HepG2 (cell line): ENCODE data around the gene IPO13. TPM values are rescaled to one million over a fixed set of nuclear protein-coding genes. Genes with fewer than 3 reads are reported as not detected.

Experiments
- ATAC-seq: fragments of 200-7000 bp; cut with Tn5 transposase; 3 replicates; pipeline ENCODE4 v1.9.1; 2020; ENCODE audit warnings: mild to moderate bottlenecking, moderate library complexity
- BruUV-seq: library from RNA; stranded (reverse); fragments of 400-500 nt; replicated peaks from 2 replicates; lab custom pipeline; 2021; lab: Mats Ljungman, UMichigan
- CTCF ChIA-PET: fragments of 300-600 bp; formaldehyde crosslinking; extraction: SDS; loops from one replicate; lab custom pipeline; 2021; ENCODE audit warnings: low total read pairs, inconsistent platforms, low intra/inter-chr PET ratio; lab: Yijun Ruan, JAX
- POLR2A ChIA-PET: fragments of 350-600 bp; sonication (Branson Sonifier 250); formaldehyde crosslinking; loops from one replicate; lab custom pipeline; 2020; ENCODE audit warnings: antibody characterized with exemption, inconsistent platforms; lab: Yijun Ruan, JAX
- DNase-seq: peaks from one replicate; pipeline ENCODE4 v3.0.0-alpha.2; 2015; ENCODE audit warnings: low spot score
- FAIRE-seq: peaks from 3 replicates; lab custom pipeline; 2011; peaks lifted over from hg19 to GRCh38; lab: Jason Lieb, UNC
- H2AFZ ChIP-seq: one replicate; pipeline ENCODE4 v1.6.1; 2011; ENCODE audit warnings: low read length, inconsistent platforms
- H3K27ac ChIP-seq: fragments of 300-600 bp; 3 replicates; pipeline ENCODE4 v1.8.0; 2011; ENCODE audit warnings: mixed run types, mild to moderate bottlenecking, mixed read lengths, low read length, inconsistent platforms; ENCODE audit not compliant: insufficient read depth; ENCODE audit errors: extremely low read length
- H3K27me3 ChIP-seq, 2 experiments: fragments of 200-600 bp in 1 of 2; 2 replicates in 1 of 2; 3 replicates in 1 of 2; pipeline versions ENCODE4 v1.6.0 to v1.8.0; 2011; ENCODE audit warnings: low read length in 2 of 2, mild to moderate bottlenecking in 2 of 2, moderate library complexity in 2 of 2, inconsistent platforms in 1 of 2; ENCODE audit not compliant: insufficient read depth in 2 of 2, control insufficient read depth in 1 of 2
- H3K36me3 ChIP-seq, 2 experiments: fragments of 200-600 bp in 1 of 2; replicated peaks in 1 of 2; 2 replicates in 1 of 2; 3 replicates in 1 of 2; pipeline versions ENCODE4 v1.5.1 to v1.8.0; 2011; ENCODE audit warnings: low read length in 2 of 2, inconsistent platforms in 1 of 2; ENCODE audit not compliant: insufficient read depth in 2 of 2, control insufficient read depth in 1 of 2
- H3K4me1 ChIP-seq: 2 replicates; pipeline ENCODE4 v1.5.1; 2012; ENCODE audit warnings: low read length, inconsistent platforms; ENCODE audit not compliant: insufficient read depth
- H3K4me2 ChIP-seq: 2 replicates; pipeline ENCODE4 v1.6.0; 2011; ENCODE audit warnings: low read depth, low read length, inconsistent platforms
- H3K4me3 ChIP-seq, 3 experiments: fragments of 200-600 bp in 1 of 3; sonication (generic), shearing (Covaris generic) in 1 of 3; replicated peaks in 1 of 3; 2 replicates each; pipeline ENCODE4 v1.5.1; 2011 to 2016; ENCODE audit warnings: low read length in 3 of 3, inconsistent platforms in 2 of 3, low read depth in 2 of 3, mild to moderate bottlenecking in 2 of 3, control low read depth in 1 of 3, mixed read lengths in 1 of 3; ENCODE audit not compliant: insufficient read depth in 1 of 3
- H3K79me2 ChIP-seq: one replicate; pipeline ENCODE4 v1.6.1; 2011; ENCODE audit warnings: low read length, inconsistent platforms; ENCODE audit not compliant: insufficient read depth
- H3K9ac ChIP-seq: 2 replicates; pipeline ENCODE4 v1.6.0; 2011; ENCODE audit warnings: mild to moderate bottlenecking, low read depth, low read length, inconsistent platforms; ENCODE audit not compliant: insufficient read depth
- H3K9me3 ChIP-seq: 2 replicates; pipeline ENCODE4 v1.5.1; 2012; ENCODE audit warnings: mild to moderate bottlenecking, low read length
- H4K20me1 ChIP-seq: 2 replicates; pipeline ENCODE4 v1.6.0; 2011; ENCODE audit warnings: inconsistent platforms, mild to moderate bottlenecking, low read length, moderate library complexity; ENCODE audit not compliant: insufficient read depth
- MAFK ChIP-seq, 2 experiments: IDR thresholded peaks in 1 of 2; conservative IDR thresholded peaks in 1 of 2; 2 replicates each; pipeline ENCODE4 v1.6.1; 2011; ENCODE audit warnings: improper control_type of control experiment in 2 of 2, low read length in 2 of 2
- NONO ChIP-seq, 2 experiments: fragments of 450-650 bp in 1 of 2; sonication (generic) in 1 of 2; formaldehyde crosslinking in 1 of 2; IDR thresholded peaks in 1 of 2; conservative IDR thresholded peaks in 1 of 2; 2 replicates each; pipeline versions ENCODE4 v1.6.1 to v1.8.0; 2017 to 2022; ENCODE audit warnings: mild to moderate bottlenecking in 1 of 2, missing genetic modification reagents in 1 of 2, moderate library complexity in 1 of 2
- THYN1 ChIP-seq: sonication (generic); formaldehyde crosslinking; IDR thresholded peaks from 2 replicates; pipeline ENCODE4 v1.8.1; 2023; ENCODE audit warnings: low read depth, mild to moderate bottlenecking, moderate library complexity, missing genetic modification reagents, borderline replicate concordance
- ZNF24 ChIP-seq: fragments of 450-650 bp; IDR thresholded peaks from 2 replicates; pipeline ENCODE4 v1.6.1; 2017; ENCODE audit warnings: antibody characterized with exemption, mild to moderate bottlenecking
- ZNF333 ChIP-seq: sonication (generic); formaldehyde crosslinking; IDR thresholded peaks from 2 replicates; pipeline ENCODE4 v1.4.0; 2020; ENCODE audit warnings: mild to moderate bottlenecking, missing genetic modification reagents, borderline replicate concordance
- WGBS: methylation state at CpG from one replicate; pipeline ENCODE4 v1.1.6; 2017; ENCODE audit warnings: low lambda C conversion rate; 5-methylcytosine and 5-hydroxymethylcytosine counted together
- in situ Hi-C: cut with HindIII; loops from 2 replicates; pipeline ENCODE4 v1.10.0; 2017; ENCODE audit warnings: low pct_unique_long_range_greater_than_20kb; ENCODE audit not compliant: extremely low pct_ligation_motif_present
- intact Hi-C: fragments of 100-400 bp; cut with micrococcal nuclease; formaldehyde crosslinking; loops from one replicate; pipeline ENCODE4 v1.10.0; 2022; ENCODE audit not compliant: unreplicated experiment
- polyA plus RNA-seq, 8 experiments: library from polyadenylated mRNA; depleted of rRNA in 3 of 8; stranded (reverse) in 7 of 8; unstranded in 1 of 8; fragments of >200 nt; fragmentation: Illumina TruSeq in 4 of 8; extraction: Trizol in 4 of 8; gene quantifications; 2 replicates each; pipeline versions ENCODE4 v1.2.1 to v1.2.3, GENCODE V29; 2011 to 2016; ENCODE audit warnings: low read depth in 4 of 8, missing spikeins in 1 of 8, mixed read lengths in 1 of 8; ENCODE audit not compliant: insufficient read depth in 1 of 8
- total RNA-seq, 5 experiments: library from RNA; depleted of rRNA; stranded (reverse); fragments of >200 nt; fragmentation: Illumina TruSeq; extraction: Trizol; gene quantifications; 2 replicates each; pipeline ENCODE4 v1.2.3, GENCODE V29; 2016; ENCODE audit warnings: low read depth in 1 of 5
- TF ChIP-seq, protein P1 (sequence below): sonication (generic); formaldehyde crosslinking; IDR thresholded peaks from 2 replicates; pipeline ENCODE4 v1.5.0; 2020; ENCODE audit warnings: mild to moderate bottlenecking, missing genetic modification reagents, moderate library complexity
- TF ChIP-seq, protein P2 (sequence below): sonication (generic); formaldehyde crosslinking; IDR thresholded peaks from 2 replicates; pipeline ENCODE4 v1.4.0; 2020; ENCODE audit warnings: missing genetic modification reagents, borderline replicate concordance
- TF ChIP-seq, protein P3 (sequence below): sonication (generic); formaldehyde crosslinking; IDR thresholded peaks from 2 replicates; pipeline ENCODE4 v1.4.0; 2020; ENCODE audit warnings: mild to moderate bottlenecking, low read depth, missing genetic modification reagents
- TF ChIP-seq, protein P4 (sequence below): sonication (generic); formaldehyde crosslinking; IDR thresholded peaks from 2 replicates; pipeline ENCODE4 v1.4.0; 2020; ENCODE audit warnings: missing genetic modification reagents
- TF ChIP-seq, protein P5 (sequence below): sonication (generic); formaldehyde crosslinking; IDR thresholded peaks from 2 replicates; pipeline ENCODE4 v1.8.0; 2022; ENCODE audit warnings: missing genetic modification reagents, low read depth, mild to moderate bottlenecking, borderline replicate concordance

IPO13 gene
- total and polyA plus RNA-seq, 2 of the 13 experiments (the other 11 are each of a cell fraction or from before 2014, with no cell fraction given): 12.9 to 15.6 TPM

DNA sequence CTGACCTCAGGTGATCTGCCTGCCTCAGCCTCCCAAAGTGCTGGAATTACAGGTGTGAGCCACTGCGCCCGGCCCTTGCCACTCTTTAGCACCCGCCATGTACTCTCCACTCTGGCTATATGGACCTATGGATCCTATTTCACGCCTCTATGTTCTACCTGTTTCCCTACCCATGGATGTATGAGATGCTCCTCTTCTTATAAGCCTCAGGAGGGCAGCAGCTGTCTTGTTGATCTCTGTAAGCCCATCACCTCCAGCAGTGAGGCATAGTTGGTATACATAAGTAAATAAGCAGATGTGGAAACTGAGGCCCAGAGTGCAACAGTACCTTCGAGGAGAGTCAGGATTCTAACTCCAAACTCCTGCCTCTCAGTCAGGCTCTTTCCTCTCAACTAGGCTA is 37.9 kb upstream of the IPO13 start:
- BruUV-seq: no TSS peak
- no peaks in the 10 kb centered on the region for H4K20me1 ChIP-seq
- H3K9me3 ChIP-seq: no peaks in the 10 kb centered on the region
- CTCF ChIA-PET: no interaction called here
- H2AFZ ChIP-seq: no peak overlapping the region
- no peaks in the 10 kb centered on the region for H3K36me3 ChIP-seq
- TF ChIP-seq THYN1: no peak
- TF ChIP-seq, protein P1, sequence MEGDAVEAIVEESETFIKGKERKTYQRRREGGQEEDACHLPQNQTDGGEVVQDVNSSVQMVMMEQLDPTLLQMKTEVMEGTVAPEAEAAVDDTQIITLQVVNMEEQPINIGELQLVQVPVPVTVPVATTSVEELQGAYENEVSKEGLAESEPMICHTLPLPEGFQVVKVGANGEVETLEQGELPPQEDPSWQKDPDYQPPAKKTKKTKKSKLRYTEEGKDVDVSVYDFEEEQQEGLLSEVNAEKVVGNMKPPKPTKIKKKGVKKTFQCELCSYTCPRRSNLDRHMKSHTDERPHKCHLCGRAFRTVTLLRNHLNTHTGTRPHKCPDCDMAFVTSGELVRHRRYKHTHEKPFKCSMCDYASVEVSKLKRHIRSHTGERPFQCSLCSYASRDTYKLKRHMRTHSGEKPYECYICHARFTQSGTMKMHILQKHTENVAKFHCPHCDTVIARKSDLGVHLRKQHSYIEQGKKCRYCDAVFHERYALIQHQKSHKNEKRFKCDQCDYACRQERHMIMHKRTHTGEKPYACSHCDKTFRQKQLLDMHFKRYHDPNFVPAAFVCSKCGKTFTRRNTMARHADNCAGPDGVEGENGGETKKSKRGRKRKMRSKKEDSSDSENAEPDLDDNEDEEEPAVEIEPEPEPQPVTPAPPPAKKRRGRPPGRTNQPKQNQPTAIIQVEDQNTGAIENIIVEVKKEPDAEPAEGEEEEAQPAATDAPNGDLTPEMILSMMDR (CRISPR knock-in tag): 0 out of 2 replicates have a peak, but pooled peaks have one; percentile 9
- H3K79me2 ChIP-seq: no peaks in the 10 kb centered on the region
- ATAC-seq: no peak
- no peak for DNase-seq
- no peak overlapping the region for H3K27ac ChIP-seq
- H3K27me3 ChIP-seq: no peaks in the 10 kb centered on the region
- H3K4me2 ChIP-seq: no peak overlapping the region
- no peak overlapping the region for H3K9ac ChIP-seq
- no peak for FAIRE-seq
- POLR2A ChIA-PET: no interaction called here
- 90% methylated on average over 5 of the region's 5 CpGs for WGBS
- H3K4me1 ChIP-seq: no peaks in the 10 kb centered on the region
- intact Hi-C loops: no loop called here
- H3K4me3 ChIP-seq: no peak overlapping the region
- in situ Hi-C loops: no loop called here

DNA sequence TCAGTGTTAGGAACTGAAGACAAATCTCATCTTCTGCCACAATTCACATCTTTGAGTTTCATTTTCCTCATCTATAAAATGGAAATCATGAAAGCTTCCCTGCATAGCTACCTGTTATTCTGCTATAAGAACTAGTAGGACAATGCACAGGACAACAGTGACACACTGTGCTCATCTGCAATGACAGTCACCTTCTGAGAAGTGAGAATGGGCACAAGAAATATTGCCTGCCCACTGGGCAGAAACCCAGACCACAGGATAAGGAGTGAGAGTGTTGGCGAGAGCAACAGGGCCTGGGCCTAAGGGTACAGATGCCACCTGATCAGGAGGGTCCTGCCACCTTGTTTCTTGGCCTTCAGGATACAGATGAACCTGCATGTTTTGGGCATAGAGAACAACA is 36.4 kb upstream of the IPO13 start:
- Histone ChIP-seq H3K9ac (no peak overlapping the region), H3K4me1 (no peaks in the 10 kb centered on the region), H3K27me3 (no peaks in the 10 kb centered on the region), H3K9me3 (no peaks in the 10 kb centered on the region), H2AFZ (no peak overlapping the region), H3K79me2 (no peaks in the 10 kb centered on the region), H3K27ac (no peak overlapping the region), H3K4me3 (no peak overlapping the region), H3K4me2 (no peak overlapping the region), H4K20me1 (no peaks in the 10 kb centered on the region), H3K36me3 (no peaks in the 10 kb centered on the region)
- ATAC-seq (no peak), FAIRE-seq (no peak), DNase-seq (no peak)
- in situ Hi-C loops (no loop called here), intact Hi-C loops (no loop called here)
- 100% methylated on average over 1 of the region's 1 CpG for WGBS
- no TSS peak for BruUV-seq
- POLR2A ChIA-PET: no interaction called here
- CTCF ChIA-PET: no interaction called here
- TF ChIP-seq, protein P2, sequence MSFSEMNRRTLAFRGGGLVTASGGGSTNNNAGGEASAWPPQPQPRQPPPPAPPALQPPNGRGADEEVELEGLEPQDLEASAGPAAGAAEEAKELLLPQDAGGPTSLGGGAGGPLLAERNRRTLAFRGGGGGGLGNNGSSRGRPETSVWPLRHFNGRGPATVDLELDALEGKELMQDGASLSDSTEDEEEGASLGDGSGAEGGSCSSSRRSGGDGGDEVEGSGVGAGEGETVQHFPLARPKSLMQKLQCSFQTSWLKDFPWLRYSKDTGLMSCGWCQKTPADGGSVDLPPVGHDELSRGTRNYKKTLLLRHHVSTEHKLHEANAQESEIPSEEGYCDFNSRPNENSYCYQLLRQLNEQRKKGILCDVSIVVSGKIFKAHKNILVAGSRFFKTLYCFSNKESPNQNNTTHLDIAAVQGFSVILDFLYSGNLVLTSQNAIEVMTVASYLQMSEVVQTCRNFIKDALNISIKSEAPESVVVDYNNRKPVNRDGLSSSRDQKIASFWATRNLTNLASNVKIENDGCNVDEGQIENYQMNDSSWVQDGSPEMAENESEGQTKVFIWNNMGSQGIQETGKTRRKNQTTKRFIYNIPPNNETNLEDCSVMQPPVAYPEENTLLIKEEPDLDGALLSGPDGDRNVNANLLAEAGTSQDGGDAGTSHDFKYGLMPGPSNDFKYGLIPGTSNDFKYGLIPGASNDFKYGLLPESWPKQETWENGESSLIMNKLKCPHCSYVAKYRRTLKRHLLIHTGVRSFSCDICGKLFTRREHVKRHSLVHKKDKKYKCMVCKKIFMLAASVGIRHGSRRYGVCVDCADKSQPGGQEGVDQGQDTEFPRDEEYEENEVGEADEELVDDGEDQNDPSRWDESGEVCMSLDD (CRISPR knock-in tag): no peak
- no peak for TF ChIP-seq MAFK (conservative IDR thresholded peaks at IDR 0.05 in 1 of 2, IDR thresholded peaks at IDR 0.05 in 1 of 2; ENCODE audit: low read length in 2 of 2)
- no peak for TF ChIP-seq ZNF333 (CRISPR knock-in tag)
- TF ChIP-seq NONO (IDR thresholded peaks at IDR 0.05): no peak
- TF ChIP-seq NONO (CRISPR knock-in tag; conservative IDR thresholded peaks at IDR 0.05): no peak
- TF ChIP-seq, protein P3, sequence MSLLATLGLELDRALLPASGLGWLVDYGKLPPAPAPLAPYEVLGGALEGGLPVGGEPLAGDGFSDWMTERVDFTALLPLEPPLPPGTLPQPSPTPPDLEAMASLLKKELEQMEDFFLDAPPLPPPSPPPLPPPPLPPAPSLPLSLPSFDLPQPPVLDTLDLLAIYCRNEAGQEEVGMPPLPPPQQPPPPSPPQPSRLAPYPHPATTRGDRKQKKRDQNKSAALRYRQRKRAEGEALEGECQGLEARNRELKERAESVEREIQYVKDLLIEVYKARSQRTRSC (CRISPR knock-in tag): no peak
- no peak for TF ChIP-seq ZNF24
- TF ChIP-seq, protein P4, sequence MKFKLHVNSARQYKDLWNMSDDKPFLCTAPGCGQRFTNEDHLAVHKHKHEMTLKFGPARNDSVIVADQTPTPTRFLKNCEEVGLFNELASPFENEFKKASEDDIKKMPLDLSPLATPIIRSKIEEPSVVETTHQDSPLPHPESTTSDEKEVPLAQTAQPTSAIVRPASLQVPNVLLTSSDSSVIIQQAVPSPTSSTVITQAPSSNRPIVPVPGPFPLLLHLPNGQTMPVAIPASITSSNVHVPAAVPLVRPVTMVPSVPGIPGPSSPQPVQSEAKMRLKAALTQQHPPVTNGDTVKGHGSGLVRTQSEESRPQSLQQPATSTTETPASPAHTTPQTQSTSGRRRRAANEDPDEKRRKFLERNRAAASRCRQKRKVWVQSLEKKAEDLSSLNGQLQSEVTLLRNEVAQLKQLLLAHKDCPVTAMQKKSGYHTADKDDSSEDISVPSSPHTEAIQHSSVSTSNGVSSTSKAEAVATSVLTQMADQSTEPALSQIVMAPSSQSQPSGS (CRISPR knock-in tag): no peak
- TF ChIP-seq, protein P5, sequence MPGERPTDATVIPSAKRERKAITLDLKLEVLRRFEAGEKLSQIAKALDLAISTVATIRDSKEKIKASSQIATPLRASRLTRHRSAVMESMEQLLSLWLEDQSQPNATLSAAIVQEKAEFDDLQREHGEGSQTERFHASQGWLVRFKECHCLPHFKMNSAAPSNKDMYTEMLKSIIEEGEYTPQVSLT (CRISPR knock-in tag): no peak
